Heart left ventricle (tissue), 13 donors: Measurements from ENCODE around the gene TRAPPC12.

Experiments
- CTCF ChIP-seq, 12 donors: fragments of 200-600 bp; sonication (generic) in 4 of 12; IDR thresholded peaks; one replicate each; pipeline versions ENCODE4 v1.5.0 to v1.8.0; 2018 to 2022; ENCODE audit warnings: antibody characterized with exemption in 12 of 12, mild to moderate bottlenecking in 5 of 12
- POLR2A ChIP-seq, 2 donors: fragments of 450-650 bp; IDR thresholded peaks; one replicate each; pipeline ENCODE4 v1.6.1; 2017; ENCODE audit warnings: antibody characterized with exemption in 2 of 2, mild to moderate bottlenecking in 2 of 2, moderate library complexity in 2 of 2
- donor health status: ischemic (EF 13 %, LVEDD 7.1; RV severe dilation, severe dysfunction).
- donor health status: DM: no; HTN: yes; CAD: no.
- donor health status: DM: no; HTN: no; CAD: no.
- donor health status: ischemic (EF 25% LVEDD 6.9; RV normal size, moderate dysfunction).
- donor health status: ischemic (EF 25% LVEDD 5.7; RV mildly dilated, moderate dysfunction).
- donor health status: ischemic (EF 35%, LVEDD 5.7; RV mildly dilated, moderate dysfunction).
- donor health status: nonischemic (EF 11% LVEDD 7.7; RV severe dilation, severe dysfunction).
- donor health status: DM: yes; HTN: yes; CAD: no.
- donor health status: PGD.
- donor health status: ischemic (EF 29% LVEDD 5.4; RV normal size, mild dysfunction).
- donor health status: nonischemic (EF 23%, LVEDD 6.1; RV moderate dilation, normal function).

- TF ChIP-seq CTCF (IDR thresholded peaks at IDR 0.05) = no peak
- TF ChIP-seq POLR2A (IDR thresholded peaks at IDR 0.05) = no peak
Measured at GRCh38 chr2:3365219-3365618, 14.3 kb upstream of the TRAPPC12 start.
